ENCODE measurements around the gene ZNF493. TPM values are rescaled to one million over a fixed set of nuclear protein-coding genes. Genes with fewer than 3 reads are reported as not detected.

The ZNF493 gene
- total RNA-seq, result 17.1 and 17.3 TPM in 2 replicates

DNA sequence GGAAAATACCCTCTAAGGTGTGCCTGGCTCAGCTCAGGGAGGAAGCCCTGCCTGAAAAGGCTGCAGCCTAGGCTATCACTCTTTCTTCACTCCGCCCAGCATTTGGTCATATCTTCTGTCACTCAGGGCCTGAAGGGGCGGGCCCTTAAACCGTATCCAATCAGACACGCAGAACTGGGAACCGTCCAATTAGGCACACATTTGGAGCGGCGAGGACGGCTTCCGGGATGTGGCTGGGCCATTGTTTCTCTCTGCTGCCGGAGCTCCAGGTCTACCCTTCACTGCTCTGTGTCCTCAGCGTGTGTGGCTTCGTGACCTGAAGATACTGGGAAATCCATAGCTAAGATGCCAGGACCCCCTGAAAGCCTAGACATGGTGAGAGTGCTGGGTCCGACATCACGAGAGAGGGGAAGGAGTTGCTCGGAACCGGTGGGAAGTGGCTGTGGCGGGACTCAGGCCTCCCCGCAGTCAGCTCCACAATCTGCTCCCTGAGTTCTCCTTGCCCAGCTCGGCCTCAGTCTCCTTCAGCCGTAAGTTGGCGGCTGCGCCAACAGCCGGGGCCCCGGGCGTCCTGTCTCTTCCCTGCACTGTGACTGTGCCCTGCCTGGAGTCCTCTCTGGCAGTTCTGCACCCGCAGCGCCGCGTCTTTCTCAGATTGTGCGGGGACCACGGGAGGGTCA is at the start of gene ZNF493:
TSS of gene ZNF493 (plus strand) at position 241 of the 680 bp plus-strand sequence. CDS start at position 346, 105 bp downstream.
- intact Hi-C loops (cut with micrococcal nuclease), result loop anchor here (1.0 to 5.0 kb wide), 8 partner anchors 39 to 655 kb away; partner anchors contain the start of genes ZNF100, ZNF257, ZNF429 and ZNF430

DNA sequence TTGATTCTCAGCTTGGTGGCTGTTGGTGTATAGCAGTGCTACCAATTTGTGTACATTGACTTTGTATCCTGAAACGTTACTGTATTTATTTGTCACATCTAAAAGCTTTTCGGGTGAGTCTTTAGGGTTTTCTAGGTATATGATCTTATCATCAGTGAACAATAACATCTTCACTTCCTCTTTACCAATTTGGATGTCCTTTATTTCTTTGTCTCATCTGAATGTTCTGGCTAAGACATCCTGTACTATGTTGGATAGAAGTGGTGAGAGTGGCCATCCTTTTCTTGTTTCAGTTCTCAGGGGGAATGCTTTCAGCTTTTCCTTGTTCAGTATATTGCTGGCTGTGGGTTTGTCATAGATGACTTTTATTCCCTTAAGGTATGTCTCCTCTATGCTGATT is 44.1 kb upstream of the ZNF493 start:
- intact Hi-C loops (cut with micrococcal nuclease), result no loop called here

DNA sequence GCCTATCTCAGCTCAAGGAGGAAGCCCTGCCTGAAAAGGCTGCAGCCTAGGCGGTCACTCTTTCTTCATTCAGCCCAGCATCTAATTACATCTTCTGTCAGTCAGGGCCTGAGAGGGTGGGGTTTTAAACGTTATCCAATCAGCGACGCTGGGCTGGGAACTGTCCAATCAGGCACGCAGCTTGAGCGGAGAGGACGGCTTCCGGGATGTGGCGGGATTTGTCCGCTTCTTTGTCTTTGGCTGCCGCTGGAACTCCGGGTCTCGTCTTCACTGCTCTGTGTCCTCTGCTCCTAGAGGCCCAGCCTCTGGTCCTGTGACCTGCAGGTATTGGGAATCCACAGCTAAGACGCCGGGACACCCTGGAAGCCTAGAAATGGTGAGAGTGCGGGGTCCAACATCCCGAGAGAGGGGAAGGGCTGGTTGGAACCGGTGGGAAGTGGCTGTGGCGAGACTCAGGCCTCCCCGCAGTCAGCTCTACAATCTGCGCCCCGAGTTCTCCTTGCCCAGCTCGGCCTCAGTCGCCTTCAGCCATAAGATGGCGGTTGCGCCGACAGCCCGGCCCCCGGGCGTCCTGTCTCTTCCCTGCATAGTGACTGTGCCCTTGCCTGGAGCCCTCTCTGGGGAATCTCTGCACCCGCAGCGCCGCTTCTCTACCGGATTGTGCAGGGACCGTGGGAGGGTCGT is 38.0 kb upstream of the ZNF493 start, which contains the start of gene ZNF738:
TSS of gene ZNF738 (plus strand) at position 233 of the 684 bp plus-strand sequence. CDS start at position 374, 141 bp downstream.
- intact Hi-C loops (cut with micrococcal nuclease), result loop anchor here (1.0 to 5.0 kb wide), 5 partner anchors 30 to 478 kb away; partner anchors contain the start of genes ZNF100, ZNF43, ZNF431 and ZNF493

DNA sequence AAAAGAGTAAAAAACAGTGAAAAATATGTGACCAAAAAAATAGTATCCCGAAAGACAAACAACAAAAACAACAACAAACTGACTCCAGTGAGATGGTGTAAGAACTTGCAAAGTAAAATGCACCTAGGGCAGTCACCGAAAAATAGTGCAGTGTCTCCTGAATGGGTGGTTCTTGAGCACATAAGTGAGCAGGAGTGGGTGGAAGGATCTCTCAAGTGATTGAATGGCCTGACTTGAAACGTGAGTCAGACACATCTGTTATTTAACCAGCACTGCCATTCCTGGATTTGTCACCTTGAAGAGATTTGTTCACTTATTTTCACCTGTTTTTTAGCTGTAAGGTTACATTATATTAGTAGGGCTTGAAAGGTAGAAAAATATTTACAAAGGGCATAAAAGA is 34.6 kb upstream of the ZNF493 start:
- intact Hi-C loops (cut with micrococcal nuclease), result no loop called here

DNA sequence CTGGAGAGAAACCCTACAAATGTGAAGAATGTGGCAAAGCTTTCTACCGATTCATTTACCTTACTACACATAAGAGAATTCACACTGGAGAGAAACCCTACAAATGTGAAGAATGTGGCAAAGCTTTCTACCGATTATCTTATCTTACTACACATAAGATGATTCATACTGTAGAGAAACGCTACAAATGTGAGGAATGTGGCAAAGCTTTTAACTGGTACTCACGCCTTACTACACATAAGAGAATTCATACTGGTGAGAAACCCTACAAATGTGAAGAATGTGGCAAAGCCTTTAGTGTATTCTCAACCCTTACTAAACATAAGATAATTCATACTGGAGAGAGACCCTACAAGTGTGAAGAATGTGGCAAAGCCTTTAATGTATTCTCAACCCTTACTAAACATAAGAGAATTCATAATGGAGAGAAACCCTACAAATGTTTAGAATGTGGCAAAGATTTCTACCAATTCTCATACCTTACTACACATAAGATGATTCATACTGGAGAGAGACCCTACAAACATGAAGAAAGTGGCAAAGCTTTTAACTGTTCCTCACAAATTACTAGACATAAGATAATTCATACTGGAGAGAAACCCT is 12.9 kb upstream of the ZNF493 start:
- intact Hi-C loops (cut with micrococcal nuclease), result no loop called here

DNA sequence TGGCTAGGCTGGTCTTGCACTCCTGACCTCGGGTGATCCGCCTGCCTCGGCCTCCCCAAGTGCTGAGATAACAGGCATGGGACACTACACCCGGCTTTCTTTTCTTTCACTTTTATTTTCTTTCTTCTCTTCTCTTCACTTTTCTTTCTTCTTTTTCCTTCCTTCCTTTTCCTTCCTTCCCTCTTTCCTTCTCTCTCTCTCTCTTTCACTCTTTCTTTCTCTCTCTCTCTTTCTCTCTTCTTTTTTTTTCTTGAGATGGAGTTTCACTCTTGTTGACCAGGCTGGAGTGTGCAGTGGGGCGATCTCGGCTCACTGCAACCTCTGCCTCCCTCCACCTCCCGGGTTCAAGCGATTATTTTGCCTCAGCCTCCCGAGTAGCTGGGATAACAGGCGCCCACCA is 812 bp upstream of the ZNF493 start:
- intact Hi-C loops (cut with micrococcal nuclease), result loop anchor here (2.0 to 5.0 kb wide), 5 partner anchors 67 to 656 kb away; partner anchors contain the start of genes ZNF100, ZNF257, ZNF430 and ZNF708

DNA sequence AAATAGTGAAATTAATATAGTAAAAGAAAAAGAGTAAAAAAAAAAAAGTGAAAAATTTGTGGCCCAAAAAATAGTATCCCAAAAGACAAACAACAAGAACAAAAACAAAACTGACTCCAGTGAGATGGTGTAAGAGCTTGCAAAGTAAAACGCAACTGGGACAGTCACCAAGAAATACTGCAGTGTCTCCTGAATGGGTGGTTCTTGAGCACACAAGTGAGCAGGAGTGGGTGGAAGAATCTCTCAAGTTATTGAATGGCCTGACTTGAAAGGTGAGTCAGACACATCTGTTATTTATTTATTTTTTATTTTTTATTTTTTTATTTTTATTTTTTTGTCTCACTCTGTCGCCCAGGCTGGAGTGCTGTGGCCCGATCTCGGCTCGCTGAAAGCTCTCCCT is 1.9 kb downstream of the ZNF493 start:
- intact Hi-C loops (cut with micrococcal nuclease), result loop anchor here (5.0 kb wide), 2 partner anchors 368 to 653 kb away; partner anchors contain the start of genes ZNF100 and ZNF257

DNA sequence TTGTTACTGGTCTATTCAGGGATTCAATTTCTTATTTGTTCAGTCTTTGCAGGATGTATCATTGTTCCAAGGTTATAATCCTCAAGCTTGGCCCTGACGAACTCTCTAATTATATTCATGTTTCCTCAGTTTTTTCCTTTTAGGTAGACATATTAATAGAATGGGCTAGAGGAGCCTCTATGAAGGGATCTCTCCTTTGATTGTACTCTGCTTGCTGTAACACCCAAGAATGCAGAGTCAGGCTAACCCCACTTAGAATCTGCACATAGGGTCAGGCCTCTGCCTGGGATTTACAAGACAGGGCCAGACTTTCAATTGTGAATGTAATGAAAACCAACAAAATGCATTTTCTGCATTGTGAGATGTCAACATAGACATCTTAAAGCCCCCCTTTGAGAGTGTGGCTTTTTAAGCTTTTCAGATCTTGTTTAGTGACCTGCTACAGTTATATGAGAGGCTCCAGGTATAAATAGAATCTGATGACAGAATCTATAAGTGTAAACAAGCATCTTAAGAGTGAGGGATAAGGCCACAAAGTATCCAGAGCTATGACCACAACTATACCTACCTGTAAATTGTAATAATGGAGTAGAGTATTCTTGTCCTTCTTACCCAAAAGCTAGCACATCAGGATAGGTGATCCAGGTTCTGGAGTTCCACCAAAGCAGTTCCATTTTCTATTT is 5.5 kb downstream of the ZNF493 start:
- intact Hi-C loops (cut with micrococcal nuclease), result no loop called here

DNA sequence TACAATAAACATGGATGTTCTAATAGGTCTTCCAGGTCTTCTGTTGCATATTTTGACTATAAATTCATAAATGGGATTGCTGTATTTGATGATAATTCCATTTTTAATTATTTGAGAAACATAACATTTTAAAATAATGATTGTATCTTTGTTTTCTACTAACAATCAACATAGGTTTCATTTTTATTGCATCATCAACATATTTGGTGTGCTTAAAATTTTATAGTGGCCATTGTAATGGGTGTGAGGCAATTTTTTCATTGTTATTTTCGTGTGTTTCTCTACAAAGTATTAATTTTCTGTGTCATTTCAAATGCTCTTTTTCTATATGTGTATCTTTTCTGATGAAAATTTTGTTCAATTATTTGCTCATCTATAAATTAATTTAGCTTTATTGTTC is 13.2 kb downstream of the ZNF493 start:
- intact Hi-C loops (cut with micrococcal nuclease), result no loop called here

DNA sequence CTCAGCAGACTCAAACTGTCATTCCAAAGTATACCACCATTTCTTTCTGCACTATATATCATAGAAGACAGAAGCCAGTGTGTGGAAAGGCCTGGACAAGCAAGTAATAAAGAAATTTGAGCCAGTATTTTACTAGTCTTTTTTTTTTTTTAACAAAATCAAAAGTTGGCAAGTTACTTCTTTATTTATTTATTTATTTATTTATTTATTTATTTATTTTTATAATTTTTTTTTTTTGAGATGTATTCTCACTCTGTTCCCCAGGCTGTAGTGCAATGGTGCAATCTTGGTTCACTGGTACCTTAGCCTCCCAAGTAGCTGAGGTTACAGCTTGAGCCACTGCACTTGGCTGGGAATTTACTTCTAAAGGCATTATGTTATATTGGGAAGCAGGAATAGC is 25.3 kb downstream of the ZNF493 start:
- intact Hi-C loops (cut with micrococcal nuclease), result no loop called here

DNA sequence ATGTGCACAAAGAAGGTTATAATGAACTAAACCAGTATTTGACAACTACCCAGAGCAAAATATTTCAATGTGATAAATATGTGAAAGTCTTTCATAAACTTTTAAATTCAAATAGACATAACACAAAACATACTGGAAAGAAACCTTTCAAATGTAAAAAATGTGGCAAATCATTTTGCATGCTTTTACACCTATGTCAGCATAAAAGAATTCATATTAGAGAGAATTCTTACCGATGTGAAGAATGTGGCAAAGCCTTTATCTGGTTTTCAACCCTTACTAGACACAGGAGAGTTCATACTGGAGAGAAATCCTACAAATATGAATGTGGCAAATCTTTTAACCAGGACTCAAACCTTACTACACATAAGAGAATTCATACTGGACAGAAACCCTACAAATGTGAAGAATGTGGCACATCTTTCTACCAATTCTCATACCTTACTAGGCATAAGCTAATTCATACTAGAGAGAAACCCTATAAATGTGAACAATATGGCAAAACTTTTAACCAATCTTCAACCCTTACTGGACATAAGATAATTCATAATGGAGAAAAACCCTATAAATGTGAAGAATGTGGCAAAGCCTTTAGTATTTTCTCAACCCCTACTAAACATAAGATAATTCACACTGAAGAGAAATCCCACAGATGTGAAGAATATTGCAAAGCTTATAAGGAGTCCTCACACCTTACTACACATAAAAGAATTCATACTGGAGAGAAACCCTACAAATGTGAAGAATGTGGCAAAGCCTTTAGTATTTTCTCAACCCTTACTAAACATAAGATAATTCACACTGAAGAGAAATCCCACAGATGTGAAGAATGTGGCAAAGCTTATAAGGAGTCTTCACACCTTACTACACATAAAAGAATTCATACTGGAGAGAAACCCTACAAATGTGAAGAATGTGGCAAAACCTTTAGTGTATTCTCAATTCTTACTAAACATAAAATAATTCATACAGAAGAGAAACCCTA is 26.4 kb downstream of the ZNF493 start:
- intact Hi-C loops (cut with micrococcal nuclease), result no loop called here

DNA sequence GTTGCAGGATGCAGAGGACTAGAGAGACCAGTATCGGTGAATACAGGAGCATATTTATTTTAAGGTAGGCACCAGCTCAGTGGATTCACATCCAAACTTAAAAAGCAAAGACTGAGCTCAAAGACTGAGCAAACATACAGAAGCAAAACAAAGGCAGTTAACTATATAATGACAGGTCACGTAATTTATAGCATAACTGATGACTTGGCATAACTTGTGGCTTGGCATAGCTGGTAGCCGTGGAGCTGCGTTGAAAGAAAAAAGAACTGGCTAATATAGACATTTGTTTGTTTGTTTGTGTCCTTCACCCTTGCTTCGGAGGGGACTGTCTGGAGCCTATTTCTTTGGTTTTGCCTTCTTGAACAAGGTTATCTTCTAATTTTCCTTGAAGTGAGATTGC is 33.7 kb downstream of the ZNF493 start:
- intact Hi-C loops (cut with micrococcal nuclease), result no loop called here

DNA sequence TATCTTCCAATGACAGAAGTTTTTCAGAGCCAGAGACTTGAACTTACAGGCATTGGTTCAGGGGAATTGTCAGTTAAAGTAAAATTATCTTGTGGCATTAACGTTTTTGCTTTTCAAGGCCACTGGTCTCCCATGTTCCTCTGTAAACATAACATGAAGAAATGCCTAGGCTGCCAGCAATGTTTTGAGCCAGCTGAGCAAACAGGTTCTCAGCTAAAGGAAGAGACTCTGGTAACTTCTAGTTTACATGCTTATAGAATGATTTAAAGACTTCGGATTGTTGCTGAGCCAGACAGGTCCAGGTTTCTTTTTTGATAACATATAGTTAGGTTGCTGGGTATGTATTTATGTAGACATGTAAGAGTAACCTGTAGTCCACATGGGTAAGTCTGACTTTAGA is 35.7 kb downstream of the ZNF493 start:
- intact Hi-C loops (cut with micrococcal nuclease), result no loop called here

DNA sequence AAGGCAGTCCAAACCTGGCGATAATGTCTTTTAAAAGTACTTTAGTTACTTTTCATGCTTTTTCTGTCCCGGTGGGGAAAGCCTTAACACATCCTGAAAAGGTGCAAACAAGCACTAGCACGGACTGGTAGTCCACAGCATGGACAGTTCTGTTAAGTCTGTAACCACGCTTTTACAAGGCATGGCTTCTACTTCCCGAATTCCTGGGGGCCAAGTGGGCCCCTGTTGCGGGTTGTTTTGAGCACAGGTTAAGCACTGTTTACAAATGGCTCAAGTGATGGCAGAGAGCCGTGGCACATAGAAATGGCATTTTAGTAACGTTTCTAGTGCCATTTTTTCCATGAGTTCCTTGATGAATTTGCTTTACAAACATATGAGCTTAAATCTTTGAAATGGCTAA is 37.6 kb downstream of the ZNF493 start:
- intact Hi-C loops (cut with micrococcal nuclease), result no loop called here

DNA sequence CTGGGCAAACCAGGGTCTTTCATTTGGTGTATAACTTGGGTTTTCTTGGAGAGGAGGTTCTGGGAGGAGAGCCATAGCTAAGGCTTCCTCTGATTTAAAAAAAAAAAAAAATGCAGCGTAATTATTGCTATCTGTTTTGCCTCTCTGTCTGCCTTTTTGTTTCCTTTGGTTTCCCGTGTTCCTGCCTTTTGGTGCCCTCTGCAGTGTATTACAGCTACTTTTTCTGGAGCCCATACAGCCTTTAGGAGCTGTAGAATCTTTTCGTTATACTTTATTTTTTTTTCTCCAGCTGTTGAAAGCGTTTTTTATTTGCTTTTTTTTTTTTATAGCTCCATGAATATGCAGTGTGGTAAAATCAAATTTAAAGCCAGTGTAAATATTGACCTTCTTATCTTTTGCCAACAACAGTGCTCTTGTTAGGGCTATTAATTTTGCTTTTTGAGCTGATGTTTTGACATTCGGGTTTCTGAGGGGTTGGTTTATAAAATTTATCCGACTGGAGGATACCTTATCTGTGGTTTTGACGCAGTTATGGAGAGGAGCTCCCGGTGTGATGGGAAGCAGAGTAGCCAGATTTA is 38.1 kb downstream of the ZNF493 start:
- intact Hi-C loops (cut with micrococcal nuclease), result no loop called here

DNA sequence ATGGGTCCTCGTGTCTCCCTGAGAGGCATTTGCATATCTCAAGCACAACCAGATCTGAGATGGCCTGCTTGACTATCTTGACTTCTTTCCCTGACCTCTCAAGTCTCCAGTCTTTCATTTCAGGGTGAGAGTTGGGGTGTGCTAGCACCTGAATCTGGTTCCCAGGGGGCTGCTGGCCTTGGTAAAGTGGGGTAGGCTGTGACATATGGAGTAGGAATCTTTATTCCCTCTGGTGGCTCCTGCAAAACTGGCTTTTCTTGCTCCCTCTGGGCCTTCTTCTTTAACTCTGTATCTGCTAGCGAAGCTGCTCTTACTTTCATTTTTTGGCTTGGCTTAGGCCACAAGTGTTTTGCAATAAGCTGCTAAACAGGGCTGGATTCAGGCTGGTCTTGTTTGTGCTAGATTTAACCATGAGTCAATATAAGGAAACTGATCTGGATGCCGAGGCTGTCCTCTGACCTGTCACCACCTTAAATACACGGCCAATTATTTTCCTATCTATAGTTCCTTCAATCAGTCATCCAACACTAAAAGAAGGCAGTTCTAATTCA is 42.3 kb downstream of the ZNF493 start:
- intact Hi-C loops (cut with micrococcal nuclease), result no loop called here

DNA sequence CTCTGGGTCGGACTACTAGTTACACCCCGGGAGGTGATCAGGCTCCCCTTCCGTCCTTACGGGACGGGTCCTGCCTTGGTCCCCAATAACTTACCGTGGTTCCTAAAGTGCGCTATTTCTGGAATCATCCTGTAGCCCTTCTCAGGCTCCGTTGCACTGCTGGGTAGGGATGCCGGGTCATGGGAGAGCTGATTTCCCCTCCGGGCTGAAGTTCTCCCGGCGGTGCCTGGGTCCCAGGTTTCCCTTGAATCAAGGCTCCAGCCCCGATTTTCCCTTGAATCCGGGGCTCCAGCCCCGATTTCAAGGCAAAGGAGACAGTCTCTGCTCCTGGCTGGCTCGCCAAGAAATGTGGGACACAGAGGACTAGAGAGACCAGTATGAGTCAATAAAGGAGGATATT is 43.4 kb downstream of the ZNF493 start:
- intact Hi-C loops (cut with micrococcal nuclease), result no loop called here

DNA sequence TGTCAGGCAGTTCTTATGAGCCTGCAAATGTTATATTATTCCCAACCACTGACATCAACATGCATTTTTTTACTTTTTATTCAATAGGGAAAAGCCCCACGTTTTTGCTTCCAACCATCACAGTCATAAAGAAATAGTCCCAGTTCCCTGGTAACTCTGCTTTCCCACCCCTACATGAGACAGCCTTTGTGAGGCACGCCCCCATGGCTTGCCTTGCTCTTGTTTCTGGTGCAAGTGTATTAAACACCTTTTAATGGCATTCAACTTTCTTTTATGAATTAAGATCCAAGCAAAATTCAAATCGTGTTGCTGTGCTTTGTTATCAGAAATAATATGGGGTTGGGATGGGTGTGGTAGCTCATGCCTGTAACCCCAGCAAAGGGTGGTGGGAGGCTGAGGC is 54.3 kb downstream of the ZNF493 start:
- intact Hi-C loops (cut with micrococcal nuclease), result no loop called here

DNA sequence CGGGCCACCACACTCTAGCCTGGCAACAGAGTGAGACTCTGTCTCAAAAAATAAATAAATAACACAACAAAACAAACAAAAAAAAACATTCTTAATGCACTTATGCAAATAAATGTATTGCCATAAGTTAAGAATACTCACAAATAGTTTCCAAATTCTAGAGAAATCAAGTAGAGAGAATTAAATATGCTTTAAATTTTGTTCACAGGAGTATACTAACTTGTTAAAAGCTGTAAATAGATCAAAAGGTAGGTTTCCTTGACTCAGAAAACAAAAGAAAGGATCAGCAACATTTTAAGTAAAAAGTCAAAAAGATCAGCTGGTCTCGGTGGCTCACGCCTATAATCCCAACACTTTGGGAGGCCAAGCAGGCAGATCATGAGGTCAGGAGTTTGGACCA is 58.0 kb downstream of the ZNF493 start:
- intact Hi-C loops (cut with micrococcal nuclease), result no loop called here

DNA sequence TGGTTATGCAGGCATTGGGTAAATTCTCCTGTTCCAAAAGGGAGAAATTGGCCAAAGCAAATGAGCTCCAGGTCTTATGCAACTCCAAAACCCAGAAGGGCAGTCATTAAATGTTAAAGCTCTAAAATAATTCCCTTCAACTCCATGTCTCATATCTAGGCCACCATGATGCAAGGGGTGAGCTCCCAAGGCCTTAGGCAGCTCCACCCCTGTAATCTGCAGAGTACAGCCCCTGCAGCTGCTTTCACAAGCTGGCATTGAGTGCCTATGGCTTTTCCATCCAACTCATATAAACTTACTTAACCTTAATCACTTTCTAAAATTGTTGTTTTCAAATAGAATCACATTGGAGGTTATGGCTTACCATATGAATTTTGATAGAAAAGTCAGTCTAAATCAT is 63.8 kb downstream of the ZNF493 start:
- intact Hi-C loops (cut with micrococcal nuclease), result no loop called here
